ENCODE measurements around the gene PADI3. TPM values are rescaled to one million over a fixed set of nuclear protein-coding genes. Genes with fewer than 3 reads are reported as not detected.

Gene PADI3
- total and polyA plus RNA-seq, 10 donors: not detected

DNA sequence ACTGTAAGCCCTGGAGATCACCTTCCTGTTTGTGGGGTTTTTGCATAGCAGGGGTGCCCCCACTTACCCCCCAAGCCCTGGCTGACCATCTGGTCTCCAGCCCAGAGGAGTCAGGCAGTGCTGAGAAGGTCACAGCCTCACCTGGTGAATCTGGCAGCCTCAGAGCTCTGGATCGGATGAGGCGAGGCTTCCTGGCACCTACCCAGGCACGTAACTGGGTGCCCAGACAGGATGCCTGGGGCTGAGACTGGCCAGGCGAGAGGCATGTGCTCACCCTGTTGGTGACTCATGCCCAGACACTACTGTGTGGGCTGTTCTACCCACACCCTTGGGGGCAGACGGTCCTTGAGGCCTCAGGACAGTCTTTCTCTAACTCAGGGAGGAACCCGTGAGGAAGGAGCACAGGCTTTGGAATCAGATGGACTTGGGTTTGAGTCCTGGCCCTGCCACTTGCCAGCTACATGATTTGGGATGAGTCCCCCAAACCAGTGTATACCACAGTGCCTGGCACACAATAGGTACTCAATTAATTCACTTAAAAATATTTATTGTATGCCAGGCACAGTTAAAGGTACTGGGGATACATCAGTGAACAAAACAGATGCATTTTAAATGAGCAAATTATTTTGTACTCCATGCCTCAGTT, 15.1 kb upstream of the PADI3 start:
- no peaks in the 10 kb centered on the region for H3K9me3 ChIP-seq
- intact Hi-C loops (cut with DNase I; ENCODE audit: low total_unique reads): no loop called here
- no peak overlapping the region for H3K27ac ChIP-seq
- WGBS, 5 donors: 32 to 67% (median 54%) methylated on average over 1 to 6 of the region's 6 CpGs
- H3K36me3 ChIP-seq: no peaks in the 10 kb centered on the region
- peaks cover 0 to 5% (median 0%) of the 10 kb centered on the region in 7 donors for H3K27me3 ChIP-seq (replicated peaks in 1 of 7)
- H3K4me3 ChIP-seq: no peak overlapping the region
- H3K4me1 ChIP-seq: peaks cover 0 to 16% (median 6%) of the 10 kb centered on the region in 6 donors
- TF ChIP-seq POLR2A (IDR thresholded peaks at IDR 0.05): no peak
- no peak for TF ChIP-seq CTCF (IDR thresholded peaks at IDR 0.05 in 8 of 11, conservative IDR thresholded peaks at IDR 0.05 in 3 of 11)
- no peak for TF ChIP-seq POLR2AphosphoS5 (IDR thresholded peaks at IDR 0.05)
- no peak for DNase-seq

- DNase-seq: no peak
- H3K36me3 ChIP-seq: no peaks in the 10 kb centered on the region
- no peak overlapping the region for H3K27ac ChIP-seq
- WGBS, 5 donors: 94 to 100% (median 96%) methylated on average over 1 of the region's 1 CpG
- H3K4me3 ChIP-seq: no peak overlapping the region
- intact Hi-C loops (cut with DNase I; ENCODE audit: low total_unique reads): no loop called here
- no peak for TF ChIP-seq POLR2AphosphoS5 (IDR thresholded peaks at IDR 0.05)
- no peak for TF ChIP-seq POLR2A (IDR thresholded peaks at IDR 0.05)
- no peak for TF ChIP-seq CTCF (IDR thresholded peaks at IDR 0.05 in 8 of 11, conservative IDR thresholded peaks at IDR 0.05 in 3 of 11)
- H3K9me3 ChIP-seq: no peaks in the 10 kb centered on the region
- H3K27me3 ChIP-seq (replicated peaks in 1 of 7): peaks cover 0 to 5% (median 0%) of the 10 kb centered on the region in 7 donors
- peaks cover 0 to 16% (median 6%) of the 10 kb centered on the region in 6 donors for H3K4me1 ChIP-seq
Observed at GRCh38 chr1:17234405-17234804, 14.5 kb upstream of the PADI3 start.

- no peaks in the 10 kb centered on the region for H3K9me3 ChIP-seq
- 76 to 88% (median 84%) methylated on average over 7 to 9 of the region's 9 CpGs for WGBS, 5 donors
Observed at GRCh38 chr1:17235135-17235885, 13.6 kb upstream of the PADI3 start.

More at GRCh38 chr1:17235135-17235885, 13.6 kb upstream of the PADI3 start:
- no peaks in the 10 kb centered on the region for H3K36me3 ChIP-seq
- no peak for DNase-seq
- intact Hi-C loops (cut with DNase I; ENCODE audit: low total_unique reads): no loop called here
- H3K27ac ChIP-seq: no peak overlapping the region
- no peak for TF ChIP-seq POLR2A (IDR thresholded peaks at IDR 0.05)
- TF ChIP-seq POLR2AphosphoS5 (IDR thresholded peaks at IDR 0.05): no peak
- no peak for TF ChIP-seq CTCF (IDR thresholded peaks at IDR 0.05 in 8 of 11, conservative IDR thresholded peaks at IDR 0.05 in 3 of 11)
- peaks cover 0 to 5% (median 0%) of the 10 kb centered on the region in 7 donors for H3K27me3 ChIP-seq (replicated peaks in 1 of 7)
- H3K4me3 ChIP-seq: no peak overlapping the region
- H3K4me1 ChIP-seq: peaks cover 0 to 16% (median 6%) of the 10 kb centered on the region in 6 donors

All from spleen (tissue), 11 donors.